Fibroblast of lung (primary cell): ENCODE data around the gene MAML2. TPM values are rescaled to one million over a fixed set of nuclear protein-coding genes. Genes with fewer than 3 reads are reported as not detected.
A peak's percentile ranks its signal among the peaks of the same experiment; 100 is the strongest.

Experiments used
- DNase-seq, 2 donors: peaks; one replicate each; pipeline versions ENCODE4 v3.0.0 to v3.0.0-alpha.2; 2010; ENCODE audit warnings: low read depth in 2 of 2
- H2AFZ ChIP-seq: 2 replicates; pipeline ENCODE4 v1.5.1; 2012; ENCODE audit warnings: low read length, control low read depth, inconsistent platforms
- H3K27ac ChIP-seq: 2 replicates; pipeline ENCODE4 v1.5.1; 2011; ENCODE audit warnings: low read length, control low read depth; ENCODE audit not compliant: insufficient read depth
- H3K27me3 ChIP-seq: 2 replicates; pipeline ENCODE4 v1.5.1; 2011; ENCODE audit warnings: mild to moderate bottlenecking, low read length; ENCODE audit not compliant: control insufficient read depth, insufficient read depth
- H3K36me3 ChIP-seq: 2 replicates; pipeline ENCODE4 v1.5.1; 2011; ENCODE audit warnings: low read length; ENCODE audit not compliant: control insufficient read depth, insufficient read depth
- H3K4me1 ChIP-seq: 2 replicates; pipeline ENCODE4 v1.5.1; 2011; ENCODE audit warnings: low read length; ENCODE audit not compliant: control insufficient read depth, insufficient read depth; ENCODE audit errors: extremely low read depth
- H3K4me2 ChIP-seq: 2 replicates; pipeline ENCODE4 v1.5.1; 2011; ENCODE audit warnings: low read length, control low read depth; ENCODE audit not compliant: insufficient read depth; ENCODE audit errors: extremely low read depth
- H3K4me3 ChIP-seq, 4 experiments: fragments of 200-600 bp in 1 of 4; sonication (generic) in 1 of 4; replicated peaks in 1 of 4; 2 replicates each; pipeline ENCODE4 v1.5.1; 2011 to 2016; ENCODE audit warnings: low read length in 4 of 4, low read depth in 3 of 4, mild to moderate bottlenecking in 3 of 4, control low read depth in 2 of 4, inconsistent platforms in 1 of 4, mixed read lengths in 1 of 4; ENCODE audit not compliant: insufficient read depth in 1 of 4; ENCODE audit errors: control extremely low read depth in 1 of 4
- H3K79me2 ChIP-seq: 2 replicates; pipeline ENCODE4 v1.5.1; 2012; ENCODE audit warnings: mild to moderate bottlenecking, low read length, inconsistent platforms; ENCODE audit not compliant: control insufficient read depth, insufficient read depth
- H3K9ac ChIP-seq: 2 replicates; pipeline ENCODE4 v1.5.1; 2011; ENCODE audit warnings: mild to moderate bottlenecking, low read length, control low read depth; ENCODE audit not compliant: insufficient read depth
- H3K9me3 ChIP-seq: 2 replicates; pipeline ENCODE4 v1.5.1; 2012; ENCODE audit warnings: low read depth, low read length; ENCODE audit not compliant: control insufficient read depth, insufficient read depth
- H4K20me1 ChIP-seq: 2 replicates; pipeline ENCODE4 v1.5.1; 2011; ENCODE audit warnings: low read length; ENCODE audit not compliant: control insufficient read depth, insufficient read depth; ENCODE audit errors: extremely low read depth
- EZH2 ChIP-seq: IDR thresholded peaks from 2 replicates; pipeline ENCODE4 v1.5.1; 2012; ENCODE audit warnings: low read length, control low read depth, mild to moderate bottlenecking; ENCODE audit errors: missing control alignments
- polyA plus RNA-seq, 2 donors: library from polyadenylated mRNA; depleted of rRNA in 1 of 2; stranded (reverse) in 1 of 2; unstranded in 1 of 2; fragments of >200 nt; gene quantifications; 2 replicates each; pipeline ENCODE4 v1.2.1, GENCODE V29; 2011 to 2012; ENCODE audit warnings: missing spikeins in 1 of 2
- total RNA-seq: library from RNA; depleted of rRNA; stranded (reverse); fragments of >200 nt; gene quantifications from 2 replicates; pipeline ENCODE4 v1.2.1, GENCODE V29; 2014
- TF ChIP-seq, protein P1 (sequence below), 2 donors: IDR thresholded peaks in 1 of 2; conservative IDR thresholded peaks in 1 of 2; 1 replicate in 1 of 2; 2 replicates in 1 of 2; pipeline ENCODE4 v1.5.1; 2011 to 2012; ENCODE audit warnings: low read length in 2 of 2, control low read depth in 1 of 2, inconsistent platforms in 1 of 2, low read depth in 1 of 2, mild to moderate bottlenecking in 1 of 2

Gene MAML2
- total and polyA plus RNA-seq, 2 donors (not counting 1 experiment from before 2014, with no cell fraction given) = 13.0 to 19.0 TPM

DNA sequence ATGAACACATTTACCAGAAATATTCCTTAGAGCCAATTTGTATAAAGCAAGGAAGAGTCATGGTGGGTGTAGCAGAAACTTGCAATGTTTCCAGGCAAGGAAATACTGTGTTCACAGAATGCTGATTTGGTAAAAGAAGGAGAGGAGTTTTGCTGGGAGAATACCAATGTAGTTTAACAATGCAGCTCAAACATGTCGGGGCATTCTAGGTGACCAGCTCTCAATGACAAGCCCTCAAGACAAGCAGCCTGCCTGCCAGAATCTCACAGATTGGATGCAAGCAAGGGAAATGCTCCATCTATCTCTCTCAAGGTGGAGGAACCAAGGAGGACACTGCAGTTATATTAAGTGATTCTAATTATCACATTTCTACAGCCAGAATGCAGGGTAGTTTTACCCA lies 190.4 kb downstream of the MAML2 start:
- H4K20me1 ChIP-seq = no peaks in the 10 kb centered on the region
- H2AFZ ChIP-seq = no peak overlapping the region
- H3K79me2 ChIP-seq = peaks cover 21% of the 10 kb centered on the region
- no peak overlapping the region for H3K4me3 ChIP-seq
- H3K4me1 ChIP-seq = peaks cover 37% of the 10 kb centered on the region
- H3K36me3 ChIP-seq = no peaks in the 10 kb centered on the region
- H3K27ac ChIP-seq = no peak overlapping the region
- no peaks in the 10 kb centered on the region for H3K9me3 ChIP-seq
- H3K27me3 ChIP-seq = no peaks in the 10 kb centered on the region
- no peak overlapping the region for H3K4me2 ChIP-seq
- DNase-seq = peak in 1 of 2 donors; percentile 27
- no peak overlapping the region for H3K9ac ChIP-seq
- TF ChIP-seq EZH2 = no peak
- TF ChIP-seq, protein P1, sequence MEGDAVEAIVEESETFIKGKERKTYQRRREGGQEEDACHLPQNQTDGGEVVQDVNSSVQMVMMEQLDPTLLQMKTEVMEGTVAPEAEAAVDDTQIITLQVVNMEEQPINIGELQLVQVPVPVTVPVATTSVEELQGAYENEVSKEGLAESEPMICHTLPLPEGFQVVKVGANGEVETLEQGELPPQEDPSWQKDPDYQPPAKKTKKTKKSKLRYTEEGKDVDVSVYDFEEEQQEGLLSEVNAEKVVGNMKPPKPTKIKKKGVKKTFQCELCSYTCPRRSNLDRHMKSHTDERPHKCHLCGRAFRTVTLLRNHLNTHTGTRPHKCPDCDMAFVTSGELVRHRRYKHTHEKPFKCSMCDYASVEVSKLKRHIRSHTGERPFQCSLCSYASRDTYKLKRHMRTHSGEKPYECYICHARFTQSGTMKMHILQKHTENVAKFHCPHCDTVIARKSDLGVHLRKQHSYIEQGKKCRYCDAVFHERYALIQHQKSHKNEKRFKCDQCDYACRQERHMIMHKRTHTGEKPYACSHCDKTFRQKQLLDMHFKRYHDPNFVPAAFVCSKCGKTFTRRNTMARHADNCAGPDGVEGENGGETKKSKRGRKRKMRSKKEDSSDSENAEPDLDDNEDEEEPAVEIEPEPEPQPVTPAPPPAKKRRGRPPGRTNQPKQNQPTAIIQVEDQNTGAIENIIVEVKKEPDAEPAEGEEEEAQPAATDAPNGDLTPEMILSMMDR (conservative IDR thresholded peaks at IDR 0.05 in 1 of 2, IDR thresholded peaks at IDR 0.05 in 1 of 2; ENCODE audit: low read depth in 1 of 2, low read length in 2 of 2) = no peak

DNA sequence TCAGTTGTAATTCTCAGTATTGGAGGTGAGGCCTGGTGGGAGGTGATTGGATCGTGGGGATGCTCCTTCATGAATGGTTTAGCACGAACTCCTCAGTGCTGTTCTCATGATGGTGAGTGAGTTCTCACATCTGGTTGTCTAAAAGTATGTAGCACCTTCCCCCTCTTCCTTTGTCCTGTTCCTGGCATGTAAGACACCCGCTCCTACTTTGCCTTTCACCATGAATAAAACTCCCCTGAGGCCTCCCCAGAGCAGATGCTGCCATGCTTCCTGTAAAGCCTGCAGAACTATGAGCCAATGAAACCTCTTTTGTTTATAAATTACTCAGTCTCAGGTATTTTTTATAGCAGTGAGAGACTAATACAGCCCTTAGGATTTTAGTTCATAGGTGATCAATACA lies 191.5 kb downstream of the MAML2 start:
- Histone ChIP-seq H3K4me1 (peaks cover 33% of the 10 kb centered on the region), H4K20me1 (no peaks in the 10 kb centered on the region), H3K36me3 (no peaks in the 10 kb centered on the region), H3K79me2 (peaks cover 21% of the 10 kb centered on the region), H3K4me2 (no peak overlapping the region), H3K4me3 (no peak overlapping the region), H3K9ac (no peak overlapping the region), H3K27ac (peak overlapping the region; percentile 71), H3K9me3 (no peaks in the 10 kb centered on the region), H2AFZ (no peak overlapping the region), H3K27me3 (no peaks in the 10 kb centered on the region)
- TF ChIP-seq, protein P1 (conservative IDR thresholded peaks at IDR 0.05 in 1 of 2, IDR thresholded peaks at IDR 0.05 in 1 of 2; ENCODE audit: low read depth in 1 of 2, low read length in 2 of 2) = no peak
- no peak for TF ChIP-seq EZH2
- DNase-seq = no peak

DNA sequence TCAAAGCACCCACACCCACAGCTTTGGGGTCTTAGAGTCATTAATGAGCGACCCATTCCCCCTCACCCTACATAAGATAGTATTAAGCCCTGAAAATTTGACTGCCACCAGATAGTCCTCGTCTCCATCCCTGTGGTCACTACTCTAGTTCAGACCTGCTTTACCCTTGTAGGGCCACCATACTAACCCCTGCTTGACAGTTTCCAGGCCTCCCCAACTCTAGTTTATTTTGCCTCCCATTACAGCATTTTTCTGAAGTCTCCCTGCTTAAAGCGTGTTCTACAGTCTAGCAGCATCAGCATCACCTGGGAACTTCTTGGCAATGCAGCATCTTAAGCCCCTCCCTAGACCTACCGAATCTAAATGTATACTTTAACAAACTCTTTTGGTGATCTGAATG lies 192.4 kb downstream of the MAML2 start:
- DNase-seq = no peak
- Histone ChIP-seq H3K79me2 (peaks cover 21% of the 10 kb centered on the region), H4K20me1 (no peaks in the 10 kb centered on the region), H3K9me3 (no peaks in the 10 kb centered on the region), H3K4me3 (no peak overlapping the region), H3K36me3 (no peaks in the 10 kb centered on the region), H2AFZ (no peak overlapping the region), H3K27me3 (no peaks in the 10 kb centered on the region), H3K4me1 (peaks cover 25% of the 10 kb centered on the region), H3K9ac (no peak overlapping the region), H3K27ac (peak overlapping the region; percentile 71), H3K4me2 (no peak overlapping the region)
- no peak for TF ChIP-seq EZH2
- TF ChIP-seq, protein P1 (conservative IDR thresholded peaks at IDR 0.05 in 1 of 2, IDR thresholded peaks at IDR 0.05 in 1 of 2; ENCODE audit: low read depth in 1 of 2, low read length in 2 of 2) = no peak
